Measurements from ENCODE around the gene GRID1. TPM values are rescaled to one million over a fixed set of nuclear protein-coding genes. Genes with fewer than 3 reads are reported as not detected.

The GRID1 gene
- polyA plus RNA-seq, 1 donor (not counting 4 experiments of a cell fraction or from before 2014, with no cell fraction given) = 0.01 TPM

- Histone ChIP-seq H3K36me3 (ENCODE audit: control insufficient read depth in 2 of 2, extremely low read depth in 1 of 2, insufficient read depth in 2 of 2, low read length in 2 of 2) (no peaks in the 10 kb centered on the region), H3K79me2 (ENCODE audit: control insufficient read depth, insufficient read depth, low read length) (no peaks in the 10 kb centered on the region), H3K27me3 (ENCODE audit: control insufficient read depth, extremely low read depth, insufficient read depth, low read length) (no peaks in the 10 kb centered on the region), H3K4me2 (ENCODE audit: control insufficient read depth, extremely low read depth, insufficient read depth, low read depth, low read length) (no peak overlapping the region), H3K9me1 (ENCODE audit: control insufficient read depth, extremely low read depth, insufficient read depth, low read length) (no peaks in the 10 kb centered on the region), H3K9me3 (ENCODE audit: control insufficient read depth, low read depth, low read length) (no peaks in the 10 kb centered on the region), H4K20me1 (ENCODE audit: control insufficient read depth, extremely low read depth, insufficient read depth, low read length) (no peaks in the 10 kb centered on the region), H3K9ac (ENCODE audit: control insufficient read depth, extremely low read depth, insufficient read depth, low read length) (no peak overlapping the region), H2AFZ (ENCODE audit: control insufficient read depth, low read length) (no peak overlapping the region), H3K4me1 (ENCODE audit: control insufficient read depth, extremely low read depth, insufficient read depth, low read length) (no peaks in the 10 kb centered on the region), H3K27ac (ENCODE audit: control insufficient read depth, insufficient read depth, low read length) (no peak overlapping the region), H3K4me3 (ENCODE audit: control insufficient read depth in 2 of 3, extremely low read depth in 1 of 3, insufficient read depth in 2 of 3, low read depth in 1 of 3, low read length in 3 of 3) (no peak overlapping the region)
- FAIRE-seq (no peak), DNase-seq (ENCODE audit: low read depth, low spot score) (no peak)
- dilution Hi-C loops (cut with MboI; ENCODE audit: extremely low pct_ligation_motif_present, low sequenced_read_pairs) = no loop called here
- TF ChIP-seq EZH2 (IDR thresholded peaks at IDR 0.05; ENCODE audit: low read length) (no peak), CTCF (optimal IDR thresholded peaks at IDR 0.05 in 1 of 3, IDR thresholded peaks at IDR 0.05 in 1 of 3, conservative IDR thresholded peaks at IDR 0.05 in 1 of 3; ENCODE audit: extremely low read depth in 1 of 3, insufficient read depth in 2 of 3, low read length in 3 of 3) (no peak)
These were observed 405.0 kb downstream of the GRID1 start for GRCh38 chr10:85961479-85962067.

GRCh38 chr10:85961073-85961472 is 405.5 kb downstream of the GRID1 start:
- no peaks in the 10 kb centered on the region for H3K9me1 ChIP-seq (ENCODE audit: control insufficient read depth, extremely low read depth, insufficient read depth, low read length)
- TF ChIP-seq EZH2 (IDR thresholded peaks at IDR 0.05; ENCODE audit: low read length) = no peak
- no peak for TF ChIP-seq CTCF (optimal IDR thresholded peaks at IDR 0.05 in 1 of 3, IDR thresholded peaks at IDR 0.05 in 1 of 3, conservative IDR thresholded peaks at IDR 0.05 in 1 of 3; ENCODE audit: extremely low read depth in 1 of 3, insufficient read depth in 2 of 3, low read length in 3 of 3)
- no peaks in the 10 kb centered on the region for H3K36me3 ChIP-seq (ENCODE audit: control insufficient read depth in 2 of 2, extremely low read depth in 1 of 2, insufficient read depth in 2 of 2, low read length in 2 of 2)
- H3K9ac ChIP-seq (ENCODE audit: control insufficient read depth, extremely low read depth, insufficient read depth, low read length) = no peak overlapping the region
- H3K4me3 ChIP-seq (ENCODE audit: control insufficient read depth in 2 of 3, extremely low read depth in 1 of 3, insufficient read depth in 2 of 3, low read depth in 1 of 3, low read length in 3 of 3) = no peak overlapping the region
- no peaks in the 10 kb centered on the region for H3K79me2 ChIP-seq (ENCODE audit: control insufficient read depth, insufficient read depth, low read length)
- no peaks in the 10 kb centered on the region for H3K9me3 ChIP-seq (ENCODE audit: control insufficient read depth, low read depth, low read length)
- no peak overlapping the region for H3K4me2 ChIP-seq (ENCODE audit: control insufficient read depth, extremely low read depth, insufficient read depth, low read depth, low read length)
- no peak overlapping the region for H3K27ac ChIP-seq (ENCODE audit: control insufficient read depth, insufficient read depth, low read length)
- no peak overlapping the region for H2AFZ ChIP-seq (ENCODE audit: control insufficient read depth, low read length)
- no peak for DNase-seq (ENCODE audit: low read depth, low spot score)
- dilution Hi-C loops (cut with MboI; ENCODE audit: extremely low pct_ligation_motif_present, low sequenced_read_pairs) = no loop called here
- H3K27me3 ChIP-seq (ENCODE audit: control insufficient read depth, extremely low read depth, insufficient read depth, low read length) = no peaks in the 10 kb centered on the region
- no peak for FAIRE-seq
- H3K4me1 ChIP-seq (ENCODE audit: control insufficient read depth, extremely low read depth, insufficient read depth, low read length) = no peaks in the 10 kb centered on the region
- no peaks in the 10 kb centered on the region for H4K20me1 ChIP-seq (ENCODE audit: control insufficient read depth, extremely low read depth, insufficient read depth, low read length)
